ENCODE data around the gene DNAH14. TPM values are rescaled to one million over a fixed set of nuclear protein-coding genes. Genes with fewer than 3 reads are reported as not detected.

Gene DNAH14
- total and polyA plus RNA-seq, 2 donors (not counting 3 experiments of a cell fraction or from before 2014, with no cell fraction given), result 1.5 to 7.1 TPM

DNA sequence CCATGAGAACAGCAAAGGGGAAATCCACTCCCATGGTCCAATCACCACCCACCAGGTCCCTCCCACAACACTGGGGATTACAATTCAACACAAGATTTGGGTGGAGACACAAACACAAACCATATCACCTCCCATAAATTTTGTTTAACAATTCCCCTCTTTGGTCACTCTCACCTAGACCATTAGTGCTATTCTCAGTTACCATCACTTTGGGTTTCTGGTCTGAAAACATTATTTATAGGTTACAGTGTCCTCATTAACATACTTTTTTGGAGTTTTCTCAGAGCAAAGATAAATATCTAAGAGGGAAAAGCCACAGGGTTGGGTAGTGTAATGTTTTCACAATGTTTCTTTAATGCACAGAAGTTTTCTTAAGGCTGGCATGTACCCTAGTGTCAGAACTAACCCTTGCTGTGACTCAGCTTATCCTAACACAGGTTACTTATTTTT is 47.7 kb upstream of the DNAH14 start:
- intact Hi-C loops (cut with micrococcal nuclease), result no loop called here
- Histone ChIP-seq H3K27ac (ENCODE audit: insufficient read depth, low read depth, low read length) (no peak overlapping the region), H3K27me3 (ENCODE audit: control insufficient read depth in 2 of 2, insufficient read depth in 2 of 2, low read length in 2 of 2) (no peaks in the 10 kb centered on the region), H3K4me3 (replicated peaks in 1 of 3; ENCODE audit: insufficient read depth in 1 of 3, low read depth in 1 of 3, low read length in 3 of 3) (no peak overlapping the region), H2AFZ (ENCODE audit: low read depth, low read length) (no peak overlapping the region), H3K4me1 (ENCODE audit: control insufficient read depth, extremely low read depth, insufficient read depth, low read length) (no peaks in the 10 kb centered on the region), H3K9me3 (replicated peaks; ENCODE audit: control insufficient read depth, insufficient read depth, low read length) (no peaks in the 10 kb centered on the region), H3K9me1 (replicated peaks; ENCODE audit: control insufficient read depth, extremely low read depth, insufficient read depth, low read length) (no peaks in the 10 kb centered on the region), H4K20me1 (replicated peaks; ENCODE audit: control insufficient read depth, extremely low read depth, insufficient read depth, low read length) (no peaks in the 10 kb centered on the region), H3K79me2 (ENCODE audit: control insufficient read depth, insufficient read depth, low read length) (no peaks in the 10 kb centered on the region), H3K4me2 (ENCODE audit: insufficient read depth, low read length) (no peak overlapping the region), H3K9ac (replicated peaks; ENCODE audit: extremely low read depth, insufficient read depth, low read length) (no peak overlapping the region), H3K36me3 (ENCODE audit: control insufficient read depth in 2 of 2, extremely low read depth in 1 of 2, insufficient read depth in 2 of 2, low read length in 2 of 2) (no peaks in the 10 kb centered on the region)
- POLR2A ChIA-PET, result no interaction called here
- CTCF ChIA-PET, result interaction anchor here (0.8 to 1.5 kb wide), 2 partner anchors 7 to 26 kb away, joined by 3 to 5 read pairs; no protein-coding TSS in a partner anchor
- FAIRE-seq, result no peak
- BruUV-seq (replicated peaks), result no TSS peak
- DNase-seq (ENCODE audit: low read depth, low spot score), result no peak
- TF ChIP-seq, protein P1, sequence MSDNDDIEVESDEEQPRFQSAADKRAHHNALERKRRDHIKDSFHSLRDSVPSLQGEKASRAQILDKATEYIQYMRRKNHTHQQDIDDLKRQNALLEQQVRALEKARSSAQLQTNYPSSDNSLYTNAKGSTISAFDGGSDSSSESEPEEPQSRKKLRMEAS (IDR thresholded peaks at IDR 0.05; ENCODE audit: insufficient read depth, insufficient read length), result no peak
- TF ChIP-seq POLR2AphosphoS5 (IDR thresholded peaks at IDR 0.05; ENCODE audit: insufficient read depth, low read depth, low read length) (no peak), FOS (IDR thresholded peaks at IDR 0.05; ENCODE audit: borderline replicate concordance, insufficient read depth, low read length) (no peak), GATA2 (IDR thresholded peaks at IDR 0.05; ENCODE audit: insufficient read depth, insufficient read length, low read depth, low read length) (no peak), EZH2 (IDR thresholded peaks at IDR 0.05; ENCODE audit: borderline replicate concordance, low read depth, low read length, severe bottlenecking) (no peak), JUN (IDR thresholded peaks at IDR 0.05; ENCODE audit: borderline replicate concordance, insufficient read depth, insufficient read length, low read depth) (no peak), MYC (IDR thresholded peaks at IDR 0.05; ENCODE audit: low read depth, low read length) (no peak), POLR2A (IDR thresholded peaks at IDR 0.05; ENCODE audit: low read depth, low read length) (no peak)
- TF ChIP-seq, protein P2, sequence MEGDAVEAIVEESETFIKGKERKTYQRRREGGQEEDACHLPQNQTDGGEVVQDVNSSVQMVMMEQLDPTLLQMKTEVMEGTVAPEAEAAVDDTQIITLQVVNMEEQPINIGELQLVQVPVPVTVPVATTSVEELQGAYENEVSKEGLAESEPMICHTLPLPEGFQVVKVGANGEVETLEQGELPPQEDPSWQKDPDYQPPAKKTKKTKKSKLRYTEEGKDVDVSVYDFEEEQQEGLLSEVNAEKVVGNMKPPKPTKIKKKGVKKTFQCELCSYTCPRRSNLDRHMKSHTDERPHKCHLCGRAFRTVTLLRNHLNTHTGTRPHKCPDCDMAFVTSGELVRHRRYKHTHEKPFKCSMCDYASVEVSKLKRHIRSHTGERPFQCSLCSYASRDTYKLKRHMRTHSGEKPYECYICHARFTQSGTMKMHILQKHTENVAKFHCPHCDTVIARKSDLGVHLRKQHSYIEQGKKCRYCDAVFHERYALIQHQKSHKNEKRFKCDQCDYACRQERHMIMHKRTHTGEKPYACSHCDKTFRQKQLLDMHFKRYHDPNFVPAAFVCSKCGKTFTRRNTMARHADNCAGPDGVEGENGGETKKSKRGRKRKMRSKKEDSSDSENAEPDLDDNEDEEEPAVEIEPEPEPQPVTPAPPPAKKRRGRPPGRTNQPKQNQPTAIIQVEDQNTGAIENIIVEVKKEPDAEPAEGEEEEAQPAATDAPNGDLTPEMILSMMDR (IDR thresholded peaks at IDR 0.05; ENCODE audit: extremely low read depth in 1 of 2, insufficient read depth in 1 of 2, low read depth in 1 of 2, low read length in 2 of 2), result no peak
- dilution Hi-C loops (cut with MboI; ENCODE audit: extremely low pct_ligation_motif_present, low sequenced_read_pairs), result no loop called here

Measured in endothelial cell of umbilical vein (primary cell).